Brain microvascular endothelial cell (primary cell): ENCODE data around the gene LRP8.
A peak's percentile ranks its signal among the peaks of the same experiment; 100 is the strongest.

ENCODE experiments used
- DNase-seq: peaks from one replicate; pipeline ENCODE4 v3.0.0-alpha.2; 2020
- H3K27ac ChIP-seq: fragments of 250-450 bp; sonication (Bioruptor Pico); 2 replicates; pipeline ENCODE4 v1.5.1; 2020; ENCODE audit warnings: mild to moderate bottlenecking, moderate library complexity
- H3K27me3 ChIP-seq: fragments of 250-450 bp; sonication (Bioruptor Pico); replicated peaks from 2 replicates; pipeline ENCODE4 v1.5.1; 2020; ENCODE audit warnings: mild to moderate bottlenecking
- H3K36me3 ChIP-seq: fragments of 250-450 bp; sonication (Bioruptor Pico); replicated peaks from 2 replicates; pipeline ENCODE4 v1.5.1; 2020; ENCODE audit warnings: mild to moderate bottlenecking
- H3K4me3 ChIP-seq: 2 replicates; pipeline ENCODE4 v1.5.1; 2011; ENCODE audit warnings: low read depth, mild to moderate bottlenecking, control low read depth, low read length, moderate library complexity
- CTCF ChIP-seq: IDR thresholded peaks from 2 replicates; pipeline ENCODE4 v1.5.1; 2011; ENCODE audit warnings: low read depth, mild to moderate bottlenecking, moderate library complexity, low read length, control low read depth, inconsistent platforms; ENCODE audit errors: missing control alignments
- in situ Hi-C: cut with HindIII; loops from 2 replicates; pipeline ENCODE4 v1.10.0; 2017; ENCODE audit warnings: low sequenced_read_pairs, low pct_ligation_motif_present

The LRP8 gene

DNA sequence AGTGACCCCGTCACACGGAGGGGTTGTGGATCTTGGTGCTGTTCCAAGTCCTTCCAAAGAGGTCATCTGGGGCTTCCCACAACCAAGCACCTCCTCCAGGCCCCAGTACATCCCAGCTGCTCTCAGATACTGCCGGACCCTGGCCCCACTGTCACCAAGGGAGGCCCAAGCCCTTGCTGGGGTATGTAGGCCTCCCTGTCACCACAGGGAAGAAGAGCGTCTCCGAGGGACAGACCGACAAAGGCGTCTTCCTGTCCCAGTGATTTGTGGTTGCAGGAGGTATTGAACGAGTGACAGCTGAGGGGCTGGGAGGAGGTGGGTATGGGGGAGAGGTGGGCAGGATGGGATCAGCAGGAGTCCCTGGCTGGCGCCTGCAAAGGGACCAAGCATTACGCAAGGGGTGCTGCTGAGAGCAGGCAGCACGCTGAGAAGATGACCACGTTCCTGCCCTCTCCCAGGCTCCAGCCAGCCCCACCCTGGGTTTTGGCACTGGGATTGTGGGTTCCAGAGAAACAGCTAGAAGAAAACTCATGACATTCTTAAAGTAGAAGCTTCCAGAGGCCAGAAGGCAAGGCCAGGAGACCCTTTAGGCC lies 29.7 kb downstream of the LRP8 start:
- in situ Hi-C loops = no loop called here
- DNase-seq = no peak
- TF ChIP-seq CTCF = no peak
- no peak overlapping the region for H3K4me3 ChIP-seq
- no peak overlapping the region for H3K27ac ChIP-seq
- no peaks in the 10 kb centered on the region for H3K27me3 ChIP-seq
- H3K36me3 ChIP-seq = no peaks in the 10 kb centered on the region

- no peak for DNase-seq
- Histone ChIP-seq H3K4me3 (no peak overlapping the region), H3K27ac (no peak overlapping the region), H3K36me3 (no peaks in the 10 kb centered on the region), H3K27me3 (no peaks in the 10 kb centered on the region)
- in situ Hi-C loops = no loop called here
- TF ChIP-seq CTCF = no peak
These were observed 30.7 kb downstream of the LRP8 start for GRCh38 chr1:53297195-53297594.

DNA sequence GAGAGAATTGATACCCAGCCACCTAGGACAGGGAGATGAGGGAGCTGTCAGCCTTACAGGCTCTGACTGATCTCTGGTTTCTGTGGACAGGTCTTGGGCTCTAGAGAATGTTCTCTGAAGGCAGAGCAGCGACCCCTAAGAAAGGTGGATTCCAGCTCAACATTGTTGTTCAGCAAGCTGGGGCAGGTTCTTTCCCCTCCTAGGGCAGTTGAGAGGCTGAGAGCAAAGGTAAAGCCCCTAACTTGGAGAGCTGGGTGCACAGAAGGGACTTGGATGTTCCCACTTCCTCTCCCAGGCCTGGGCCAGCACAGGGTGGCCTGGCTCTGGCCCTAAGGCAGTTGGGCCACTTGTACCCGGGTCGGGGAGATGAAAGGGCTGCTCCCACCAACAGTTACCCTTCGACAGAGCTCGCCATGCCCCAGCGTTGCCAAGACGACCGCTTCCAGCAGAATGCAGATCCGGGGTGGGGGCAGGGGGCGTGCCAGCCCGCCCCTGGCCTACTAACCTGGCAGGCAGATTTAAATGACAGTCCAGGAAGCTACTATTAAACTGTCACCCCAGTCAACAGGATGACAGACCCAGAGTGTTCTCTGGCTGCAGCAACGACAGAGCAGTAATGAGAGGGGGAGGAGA lies 31.6 kb downstream of the LRP8 start:
- no peak for TF ChIP-seq CTCF
- Histone ChIP-seq H3K4me3 (no peak overlapping the region), H3K36me3 (no peaks in the 10 kb centered on the region), H3K27ac (no peak overlapping the region), H3K27me3 (no peaks in the 10 kb centered on the region)
- DNase-seq = no peak
- in situ Hi-C loops = no loop called here

GRCh38 chr1:53295726-53296116 lies 32.1 kb downstream of the LRP8 start:
- no peak overlapping the region for H3K4me3 ChIP-seq
- no peak overlapping the region for H3K27ac ChIP-seq
- no peaks in the 10 kb centered on the region for H3K36me3 ChIP-seq
- DNase-seq = no peak
- H3K27me3 ChIP-seq = no peaks in the 10 kb centered on the region
- in situ Hi-C loops = no loop called here
- no peak for TF ChIP-seq CTCF

DNA sequence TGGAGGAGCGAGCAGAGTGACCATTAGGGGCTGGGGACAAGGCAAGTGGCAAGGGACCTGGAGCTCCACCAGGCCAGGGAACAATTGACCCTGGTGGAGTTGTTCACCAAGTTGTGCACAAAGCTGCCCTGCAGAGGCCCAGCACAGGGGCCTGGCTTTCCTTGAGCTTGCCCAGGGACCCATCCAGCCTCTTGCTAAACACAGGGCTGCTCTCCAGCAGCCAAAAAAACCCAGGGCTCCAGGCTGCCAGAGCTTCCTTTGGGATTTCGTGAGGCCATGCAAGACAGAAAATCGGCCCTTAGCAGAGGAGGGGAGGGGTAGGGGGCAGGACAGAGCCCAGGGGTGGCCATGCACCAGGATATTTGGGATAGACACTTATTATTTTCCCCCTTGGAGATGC lies 32.6 kb downstream of the LRP8 start:
- Histone ChIP-seq H3K36me3 (no peaks in the 10 kb centered on the region), H3K27me3 (no peaks in the 10 kb centered on the region), H3K27ac (no peak overlapping the region), H3K4me3 (no peak overlapping the region)
- in situ Hi-C loops = no loop called here
- DNase-seq = no peak
- no peak for TF ChIP-seq CTCF

GRCh38 chr1:53294567-53294966 lies 33.3 kb downstream of the LRP8 start:
- peak; percentile 46 for DNase-seq
- Histone ChIP-seq H3K36me3 (no peaks in the 10 kb centered on the region), H3K27me3 (no peaks in the 10 kb centered on the region), H3K4me3 (no peak overlapping the region), H3K27ac (no peak overlapping the region)
- TF ChIP-seq CTCF = no peak
- in situ Hi-C loops = no loop called here
